Measurements from ENCODE around the gene ZNF71.

DNA sequence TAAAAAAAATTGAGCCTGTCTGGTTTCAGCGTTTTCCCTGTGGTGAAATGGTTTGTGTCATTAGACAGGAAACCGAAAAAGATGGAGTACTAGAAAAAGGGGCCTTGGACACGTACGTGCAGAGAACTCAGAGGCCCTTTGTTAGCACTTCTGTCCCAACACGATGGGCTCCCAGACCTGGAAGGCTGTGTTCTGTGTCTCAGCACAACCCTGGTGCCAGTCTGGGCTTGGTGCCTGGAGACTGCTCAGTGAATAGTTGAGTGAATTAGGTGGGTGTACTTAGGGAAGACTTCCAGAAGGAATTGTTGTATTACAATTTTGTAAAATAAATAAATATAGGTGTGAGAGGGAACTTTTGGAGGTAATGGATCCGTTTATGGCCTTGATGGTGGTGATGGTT, 8.7 kb downstream of the ZNF71 start:
- TF ChIP-seq, protein P1, sequence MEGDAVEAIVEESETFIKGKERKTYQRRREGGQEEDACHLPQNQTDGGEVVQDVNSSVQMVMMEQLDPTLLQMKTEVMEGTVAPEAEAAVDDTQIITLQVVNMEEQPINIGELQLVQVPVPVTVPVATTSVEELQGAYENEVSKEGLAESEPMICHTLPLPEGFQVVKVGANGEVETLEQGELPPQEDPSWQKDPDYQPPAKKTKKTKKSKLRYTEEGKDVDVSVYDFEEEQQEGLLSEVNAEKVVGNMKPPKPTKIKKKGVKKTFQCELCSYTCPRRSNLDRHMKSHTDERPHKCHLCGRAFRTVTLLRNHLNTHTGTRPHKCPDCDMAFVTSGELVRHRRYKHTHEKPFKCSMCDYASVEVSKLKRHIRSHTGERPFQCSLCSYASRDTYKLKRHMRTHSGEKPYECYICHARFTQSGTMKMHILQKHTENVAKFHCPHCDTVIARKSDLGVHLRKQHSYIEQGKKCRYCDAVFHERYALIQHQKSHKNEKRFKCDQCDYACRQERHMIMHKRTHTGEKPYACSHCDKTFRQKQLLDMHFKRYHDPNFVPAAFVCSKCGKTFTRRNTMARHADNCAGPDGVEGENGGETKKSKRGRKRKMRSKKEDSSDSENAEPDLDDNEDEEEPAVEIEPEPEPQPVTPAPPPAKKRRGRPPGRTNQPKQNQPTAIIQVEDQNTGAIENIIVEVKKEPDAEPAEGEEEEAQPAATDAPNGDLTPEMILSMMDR (IDR thresholded peaks at IDR 0.05): no peak
- TF ChIP-seq POLR2A (IDR thresholded peaks at IDR 0.05) (no peak), EP300 (IDR thresholded peaks at IDR 0.05) (no peak), POLR2AphosphoS5 (IDR thresholded peaks at IDR 0.05) (no peak)

Data from upper lobe of left lung (tissue), 4 donors.